ENCODE data around the gene MUC2. TPM values are rescaled to one million over a fixed set of nuclear protein-coding genes. Genes with fewer than 3 reads are reported as not detected.

MUC2 gene
- total RNA-seq, 1 donor from 2014 or later: not detected

DNA sequence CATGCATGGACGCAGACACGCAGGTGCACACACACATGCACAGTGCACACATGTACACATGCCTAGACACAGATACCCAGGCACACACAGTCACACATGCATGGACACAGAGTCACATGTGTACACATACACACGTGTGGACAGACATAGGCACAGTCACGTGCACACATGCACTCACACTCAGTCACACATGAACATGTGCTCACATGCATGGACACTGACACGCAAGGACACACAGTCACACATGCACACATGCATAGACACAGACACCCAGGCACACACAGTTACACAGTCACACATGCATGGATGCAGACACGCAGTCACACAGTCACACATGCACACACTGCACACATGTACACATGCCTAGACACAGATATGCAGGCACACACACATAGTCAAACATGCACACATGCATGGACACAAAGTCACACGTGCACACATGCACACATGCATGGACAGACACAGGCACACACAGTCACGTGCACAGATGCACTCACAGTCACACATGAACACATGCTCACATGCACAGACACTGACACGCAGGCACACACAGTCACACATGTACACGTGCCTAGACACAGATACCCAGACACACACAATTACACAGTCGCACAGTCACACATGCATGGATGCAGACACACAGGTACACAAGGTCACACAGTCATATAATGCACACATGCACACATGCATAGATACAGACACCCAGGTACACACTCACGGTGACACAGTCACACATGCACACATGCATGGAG, 16.8 kb downstream of the MUC2 start:
- TF ChIP-seq POLR2A (IDR thresholded peaks at IDR 0.05): no peak
- no peak for TF ChIP-seq POLR2AphosphoS5 (IDR thresholded peaks at IDR 0.05; ENCODE audit: insufficient read depth in 1 of 2, low read depth in 1 of 2)
- TF ChIP-seq, protein P1, sequence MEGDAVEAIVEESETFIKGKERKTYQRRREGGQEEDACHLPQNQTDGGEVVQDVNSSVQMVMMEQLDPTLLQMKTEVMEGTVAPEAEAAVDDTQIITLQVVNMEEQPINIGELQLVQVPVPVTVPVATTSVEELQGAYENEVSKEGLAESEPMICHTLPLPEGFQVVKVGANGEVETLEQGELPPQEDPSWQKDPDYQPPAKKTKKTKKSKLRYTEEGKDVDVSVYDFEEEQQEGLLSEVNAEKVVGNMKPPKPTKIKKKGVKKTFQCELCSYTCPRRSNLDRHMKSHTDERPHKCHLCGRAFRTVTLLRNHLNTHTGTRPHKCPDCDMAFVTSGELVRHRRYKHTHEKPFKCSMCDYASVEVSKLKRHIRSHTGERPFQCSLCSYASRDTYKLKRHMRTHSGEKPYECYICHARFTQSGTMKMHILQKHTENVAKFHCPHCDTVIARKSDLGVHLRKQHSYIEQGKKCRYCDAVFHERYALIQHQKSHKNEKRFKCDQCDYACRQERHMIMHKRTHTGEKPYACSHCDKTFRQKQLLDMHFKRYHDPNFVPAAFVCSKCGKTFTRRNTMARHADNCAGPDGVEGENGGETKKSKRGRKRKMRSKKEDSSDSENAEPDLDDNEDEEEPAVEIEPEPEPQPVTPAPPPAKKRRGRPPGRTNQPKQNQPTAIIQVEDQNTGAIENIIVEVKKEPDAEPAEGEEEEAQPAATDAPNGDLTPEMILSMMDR (IDR thresholded peaks at IDR 0.05): no peak
- DNase-seq (ENCODE audit: extremely low spot score in 2 of 2): no peak
- no peak overlapping the region for H3K4me3 ChIP-seq
- no peaks in the 10 kb centered on the region for H3K36me3 ChIP-seq
- H3K9me3 ChIP-seq: no peaks in the 10 kb centered on the region
- no peaks in the 10 kb centered on the region for H3K4me1 ChIP-seq
- no peaks in the 10 kb centered on the region for H3K27me3 ChIP-seq
- intact Hi-C loops (cut with DNase I): no loop called here
- no peak overlapping the region for H3K27ac ChIP-seq

DNA sequence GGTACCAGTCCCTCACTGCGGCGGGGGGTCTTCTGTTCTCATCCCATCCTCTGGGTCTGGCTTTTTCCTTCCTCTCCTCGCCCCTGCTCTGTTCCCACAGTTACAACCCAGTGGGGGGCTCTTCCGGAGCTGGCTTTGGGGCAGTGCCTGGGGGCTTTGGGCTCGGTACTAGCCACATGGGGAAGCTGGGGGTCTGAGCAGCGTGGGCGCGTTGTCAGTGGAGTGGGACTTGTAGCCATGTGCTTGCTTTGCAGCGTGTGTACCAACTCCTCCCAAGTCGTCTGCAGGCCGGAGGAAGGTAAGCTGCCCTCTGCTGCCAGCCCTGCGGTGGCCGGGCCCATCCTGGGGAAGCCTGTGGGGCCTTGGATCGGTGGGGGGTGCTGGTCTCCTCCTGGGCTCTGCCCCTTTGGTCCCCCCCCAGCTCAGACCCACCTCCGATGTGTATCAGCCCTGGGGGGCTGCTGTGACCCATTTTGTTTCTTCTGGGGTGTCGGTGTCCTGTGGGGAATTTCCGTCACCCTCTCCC, 17.5 kb downstream of the MUC2 start:
- intact Hi-C loops (cut with DNase I): no loop called here

DNA sequence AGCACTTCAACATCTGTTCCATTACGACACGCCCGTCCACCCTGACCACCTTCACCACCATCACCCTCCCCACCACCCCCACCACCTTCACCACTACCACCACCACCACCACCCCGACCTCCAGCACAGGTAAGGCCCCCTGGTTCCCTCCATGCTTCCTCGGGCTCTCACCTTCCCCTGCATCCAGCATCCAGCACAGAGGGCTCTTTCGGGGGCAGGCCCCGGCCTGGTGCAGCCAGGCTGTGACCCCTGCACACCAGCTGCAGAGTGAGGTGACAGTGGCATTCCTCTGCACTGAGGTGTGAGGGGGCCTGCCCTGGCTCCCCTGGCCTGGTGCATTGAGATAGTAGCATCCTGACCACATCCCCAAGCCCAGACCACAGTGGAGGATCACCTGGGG, 18.2 kb downstream of the MUC2 start:
- Histone ChIP-seq H3K27ac (no peak overlapping the region), H3K4me1 (no peaks in the 10 kb centered on the region), H3K4me3 (no peak overlapping the region), H3K27me3 (no peaks in the 10 kb centered on the region), H3K36me3 (no peaks in the 10 kb centered on the region), H3K9me3 (no peaks in the 10 kb centered on the region)
- intact Hi-C loops (cut with DNase I): no loop called here
- no peak for DNase-seq (ENCODE audit: extremely low spot score in 2 of 2)
- TF ChIP-seq, protein P1 (IDR thresholded peaks at IDR 0.05): no peak
- no peak for TF ChIP-seq POLR2AphosphoS5 (IDR thresholded peaks at IDR 0.05; ENCODE audit: insufficient read depth in 1 of 2, low read depth in 1 of 2)
- no peak for TF ChIP-seq POLR2A (IDR thresholded peaks at IDR 0.05)

More for the DNA sequence above, 17.5 kb downstream of the MUC2 start:
- Histone ChIP-seq H3K27ac (no peak overlapping the region), H3K4me1 (no peaks in the 10 kb centered on the region), H3K4me3 (no peak overlapping the region), H3K36me3 (no peaks in the 10 kb centered on the region), H3K9me3 (no peaks in the 10 kb centered on the region), H3K27me3 (no peaks in the 10 kb centered on the region)
- TF ChIP-seq, protein P1 (IDR thresholded peaks at IDR 0.05): no peak
- no peak for TF ChIP-seq POLR2AphosphoS5 (IDR thresholded peaks at IDR 0.05; ENCODE audit: insufficient read depth in 1 of 2, low read depth in 1 of 2)
- no peak for TF ChIP-seq POLR2A (IDR thresholded peaks at IDR 0.05)
- DNase-seq (ENCODE audit: extremely low spot score in 2 of 2): no peak

DNA sequence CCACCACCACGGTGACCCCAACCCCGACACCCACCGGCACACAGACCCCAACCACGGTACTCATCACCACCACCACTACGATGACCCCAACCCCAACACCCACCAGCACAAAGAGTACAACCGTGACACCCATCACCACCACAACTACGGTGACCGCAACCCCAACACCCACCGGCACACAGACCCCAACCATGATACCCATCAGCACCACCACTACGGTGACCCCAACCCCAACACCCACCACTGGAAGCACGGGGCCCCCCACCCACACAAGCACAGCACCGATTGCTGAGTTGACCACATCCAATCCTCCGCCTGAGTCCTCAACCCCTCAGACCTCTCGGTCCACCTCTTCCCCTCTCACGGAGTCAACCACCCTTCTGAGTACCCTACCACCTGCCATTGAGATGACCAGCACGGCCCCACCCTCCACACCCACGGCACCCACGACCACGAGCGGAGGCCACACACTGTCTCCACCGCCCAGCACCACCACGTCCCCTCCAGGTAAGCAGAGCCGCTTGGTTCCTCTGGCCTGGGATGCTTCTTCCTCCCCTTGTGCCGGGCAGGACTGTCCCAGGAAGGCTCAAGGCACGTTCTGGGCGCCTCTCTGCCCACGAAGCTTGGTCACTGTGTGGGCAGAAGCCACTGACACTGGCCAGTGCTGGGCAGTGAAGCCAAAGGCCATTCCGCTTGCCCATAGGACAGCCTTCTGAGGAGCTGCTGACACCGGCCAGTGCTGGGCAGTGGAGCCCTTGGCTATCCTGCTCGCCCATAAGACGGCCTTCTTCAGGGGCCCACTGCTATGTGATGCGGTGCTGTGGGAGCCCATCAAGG, 25.1 kb downstream of the MUC2 start:
- Histone ChIP-seq H3K4me1 (no peaks in the 10 kb centered on the region), H3K27me3 (no peaks in the 10 kb centered on the region), H3K9me3 (no peaks in the 10 kb centered on the region), H3K4me3 (no peak overlapping the region), H3K36me3 (no peaks in the 10 kb centered on the region), H3K27ac (no peak overlapping the region)
- TF ChIP-seq, protein P1 (IDR thresholded peaks at IDR 0.05): no peak
- TF ChIP-seq POLR2AphosphoS5 (IDR thresholded peaks at IDR 0.05; ENCODE audit: insufficient read depth in 1 of 2, low read depth in 1 of 2) (no peak), POLR2A (IDR thresholded peaks at IDR 0.05) (no peak)
- DNase-seq (ENCODE audit: extremely low spot score in 2 of 2): no peak
- intact Hi-C loops (cut with DNase I): no loop called here

Measured in vagina (tissue), 2 donors.